Smooth muscle cell (in vitro differentiated cells): ENCODE measurements around the gene ERCC6L. TPM values are rescaled to one million over a fixed set of nuclear protein-coding genes. Genes with fewer than 3 reads are reported as not detected.

Source experiments
- polyA plus RNA-seq: library from polyadenylated mRNA; unstranded; fragments of >200 nt; fragmentation: Nextera tagmentation; extraction: Ambion mirVana; gene quantifications from 2 replicates; pipeline ENCODE4 v1.2.1, GENCODE V29; 2016
- small RNA-seq: library from RNA; depleted of rRNA; stranded (forward); fragments of <200 nt; gene quantifications from one replicate; pipeline ENCODE3, GENCODE V24; 2014
- total RNA-seq: library from RNA; depleted of rRNA; stranded (reverse); fragments of >200 nt; gene quantifications from 2 replicates; pipeline ENCODE4 v1.2.3, GENCODE V29; 2014

ERCC6L gene
- total and polyA plus RNA-seq, 2 experiments from 2014 or later, result 0.89 to 1.5 TPM

Small RNAs within 50 kb of the gene (small RNA-seq; reads per million reads assigned to genes)
- gene RF00019, result not detected

Other genes starting within 250 kb of the ERCC6L start
- 2.7 and 3.6 TPM in 2 replicates for gene RTL5, start 107.1 kb downstream of the ERCC6L start, total RNA-seq
- 3.1 and 4.0 TPM in 2 replicates for gene RTL5, start 107.1 kb downstream of the ERCC6L start, polyA plus RNA-seq
- gene PIN4, start 57.3 kb downstream of the ERCC6L start, total RNA-seq, result 15.9 and 18.9 TPM in 2 replicates
- gene PIN4, start 57.3 kb downstream of the ERCC6L start, polyA plus RNA-seq, result 51.7 and 65.2 TPM in 2 replicates
- 618 and 691 TPM in 2 replicates for gene RPS4X, start 38.2 kb upstream of the ERCC6L start, total RNA-seq
- 190 and 228 TPM in 2 replicates for gene RPS4X, start 38.2 kb upstream of the ERCC6L start, polyA plus RNA-seq
- gene CITED1, start 66.9 kb upstream of the ERCC6L start, total RNA-seq, result 1.0 TPM in 1 of 2 replicates, not detected in the other
- 0.42 and 1.1 TPM in 2 replicates for gene CITED1, start 66.9 kb upstream of the ERCC6L start, polyA plus RNA-seq